H9 (cell line): ENCODE data around the gene GRIK4. TPM values are rescaled to one million over a fixed set of nuclear protein-coding genes. Genes with fewer than 3 reads are reported as not detected.

ENCODE experiments used
- DNase-seq: peaks from one replicate; pipeline ENCODE4 v3.0.0-alpha.2; 2017
- H2AFZ ChIP-seq: one replicate; pipeline ENCODE4 v1.6.1; 2013; ENCODE audit warnings: mild to moderate bottlenecking, low read length, control low read depth, moderate library complexity
- H2AK5ac ChIP-seq: 2 replicates; pipeline ENCODE4 v1.6.1; 2013; ENCODE audit warnings: low read length, control low read depth, mixed read lengths; ENCODE audit not compliant: insufficient read length
- H2BK120ac ChIP-seq: one replicate; pipeline ENCODE4 v1.6.1; 2013; ENCODE audit warnings: low read depth, mild to moderate bottlenecking, low read length, control low read depth, inconsistent platforms; ENCODE audit not compliant: poor library complexity, severe bottlenecking
- H2BK12ac ChIP-seq: 2 replicates; pipeline ENCODE4 v1.6.1; 2013; ENCODE audit warnings: low read length, control low read depth, mixed read lengths, low read depth; ENCODE audit not compliant: insufficient read length
- H2BK15ac ChIP-seq: 2 replicates; pipeline ENCODE4 v1.6.1; 2013; ENCODE audit warnings: low read depth, low read length, control low read depth
- H2BK20ac ChIP-seq: one replicate; pipeline ENCODE4 v1.6.1; 2013; ENCODE audit warnings: low read depth, mild to moderate bottlenecking, low read length, control low read depth, inconsistent platforms; ENCODE audit not compliant: poor library complexity, severe bottlenecking
- H2BK5ac ChIP-seq: 2 replicates; pipeline ENCODE4 v1.6.1; 2013; ENCODE audit warnings: low read length, control low read depth, mixed read lengths; ENCODE audit not compliant: insufficient read length
- H3K14ac ChIP-seq: 2 replicates; pipeline ENCODE4 v1.6.1; 2013; ENCODE audit warnings: low read length, control low read depth; ENCODE audit not compliant: insufficient read depth
- H3K18ac ChIP-seq: 2 replicates; pipeline ENCODE4 v1.6.1; 2013; ENCODE audit warnings: low read depth, mild to moderate bottlenecking, mixed read lengths, low read length, control low read depth; ENCODE audit not compliant: insufficient read length
- H3K23ac ChIP-seq: 2 replicates; pipeline ENCODE4 v1.6.1; 2013; ENCODE audit warnings: low read length, control low read depth, mixed read lengths, low read depth; ENCODE audit not compliant: insufficient read length
- H3K23me2 ChIP-seq: 2 replicates; pipeline ENCODE4 v1.6.1; 2013; ENCODE audit warnings: low read depth, mild to moderate bottlenecking, mixed read lengths, low read length, control low read depth; ENCODE audit not compliant: insufficient read length, poor library complexity, severe bottlenecking
- H3K27ac ChIP-seq: 2 replicates; pipeline ENCODE4 v1.5.1; 2013; ENCODE audit warnings: low read length, control low read depth, mixed read lengths, low read depth; ENCODE audit not compliant: insufficient read length
- H3K27me3 ChIP-seq: 2 replicates; pipeline ENCODE4 v1.6.1; 2013; ENCODE audit warnings: low read length, control low read depth, inconsistent platforms; ENCODE audit not compliant: insufficient read depth
- H3K4ac ChIP-seq: 2 replicates; pipeline ENCODE4 v1.6.1; 2013; ENCODE audit warnings: low read depth, mild to moderate bottlenecking, control low read depth, inconsistent platforms, low read length, moderate library complexity
- H3K4me1 ChIP-seq: 2 replicates; pipeline ENCODE4 v1.6.1; 2013; ENCODE audit warnings: low read length, control low read depth, inconsistent platforms; ENCODE audit not compliant: insufficient read depth
- H3K4me2 ChIP-seq: 2 replicates; pipeline ENCODE4 v1.6.1; 2013; ENCODE audit warnings: low read length, control low read depth, mixed read lengths; ENCODE audit not compliant: insufficient read length, insufficient read depth
- H3K56ac ChIP-seq: 2 replicates; pipeline ENCODE4 v1.6.1; 2013; ENCODE audit warnings: low read depth, mild to moderate bottlenecking, mixed read lengths, low read length, control low read depth; ENCODE audit not compliant: insufficient read length
- H3K79me1 ChIP-seq: 2 replicates; pipeline ENCODE4 v1.6.1; 2013; ENCODE audit warnings: low read depth, mild to moderate bottlenecking, moderate library complexity, low read length, control low read depth, inconsistent platforms; ENCODE audit not compliant: insufficient read depth, poor library complexity, severe bottlenecking
- H3K79me2 ChIP-seq: 2 replicates; pipeline ENCODE4 v1.6.1; 2013; ENCODE audit warnings: low read length, control low read depth, inconsistent platforms; ENCODE audit not compliant: insufficient read depth
- H3K9ac ChIP-seq: 2 replicates; pipeline ENCODE4 v1.6.1; 2013; ENCODE audit warnings: low read length, control low read depth, mixed read lengths; ENCODE audit not compliant: insufficient read length; ENCODE audit errors: extremely low read depth
- H3K9me3 ChIP-seq: one replicate; pipeline ENCODE4 v1.6.1; 2013; ENCODE audit warnings: low read depth, low read length, inconsistent platforms; ENCODE audit not compliant: control insufficient read depth
- H3T11ph ChIP-seq: one replicate; pipeline ENCODE4 v1.6.1; 2013; ENCODE audit warnings: mild to moderate bottlenecking, low read length, control low read depth, inconsistent platforms
- H4K20me1 ChIP-seq: one replicate; pipeline ENCODE4 v1.6.1; 2013; ENCODE audit not compliant: control insufficient read depth, insufficient read length, insufficient read depth
- H4K5ac ChIP-seq: 2 replicates; pipeline ENCODE4 v1.6.1; 2013; ENCODE audit warnings: low read depth, mild to moderate bottlenecking, mixed read lengths, low read length, control low read depth; ENCODE audit not compliant: insufficient read length
- H4K8ac ChIP-seq: replicated peaks from 2 replicates; pipeline ENCODE4 v1.6.1; 2013; ENCODE audit warnings: low read length, control low read depth, mixed read lengths, low read depth; ENCODE audit not compliant: insufficient read length
- H4K91ac ChIP-seq: 2 replicates; pipeline ENCODE4 v1.6.1; 2013; ENCODE audit warnings: low read depth, mild to moderate bottlenecking, moderate library complexity, mixed read lengths, low read length, control low read depth; ENCODE audit not compliant: insufficient read length
- H3K27ac Mint-ChIP-seq, 3 experiments: 2 replicates in 2 of 3; 3 replicates in 1 of 3; pipeline ENCODE4 v1.8.0; 2020 to 2021; ENCODE audit warnings: mixed read lengths in 3 of 3, mild to moderate bottlenecking in 1 of 3, moderate library complexity in 1 of 3
- H3K27me3 Mint-ChIP-seq: 2 replicates; pipeline ENCODE4 v1.8.0; 2021; ENCODE audit warnings: low read depth, mild to moderate bottlenecking, moderate library complexity, mixed read lengths
- H3K36me3 Mint-ChIP-seq, 3 experiments: 2 replicates in 2 of 3; 3 replicates in 1 of 3; pipeline ENCODE4 v1.8.0; 2020 to 2021; ENCODE audit warnings: low read depth in 3 of 3, mixed read lengths in 3 of 3; ENCODE audit not compliant: insufficient read depth in 1 of 3
- H3K4me1 Mint-ChIP-seq, 2 experiments: 2 replicates each; pipeline ENCODE4 v1.8.0; 2020; ENCODE audit warnings: mixed read lengths in 2 of 2
- H3K4me3 Mint-ChIP-seq, 2 experiments: 2 replicates in 1 of 2; 3 replicates in 1 of 2; pipeline ENCODE4 v1.8.0; 2020 to 2021; ENCODE audit warnings: mild to moderate bottlenecking in 2 of 2, mixed read lengths in 2 of 2, moderate library complexity in 1 of 2
- H3K9me3 Mint-ChIP-seq, 2 experiments: 2 replicates in 1 of 2; 3 replicates in 1 of 2; pipeline ENCODE4 v1.8.0; 2020; ENCODE audit warnings: mild to moderate bottlenecking in 2 of 2, mixed read lengths in 2 of 2, moderate library complexity in 1 of 2
- CTCF ChIP-seq: fragments of 200-600 bp; sonication (generic); conservative IDR thresholded peaks from 3 replicates; pipeline ENCODE4 v1.8.0; 2021; ENCODE audit warnings: antibody characterized with exemption, mild to moderate bottlenecking
- WGBS: extraction: QIAGEN DNeasy Blood & Tissue Kit; methylation state at CpG from one replicate; pipeline ENCODE4 v1.1.7; 2013; ENCODE audit warnings: missing lambda C conversion rate, low lambda C conversion rate, mixed read lengths; ENCODE audit not compliant: insufficient read length; ENCODE audit errors: extremely low coverage; 5-methylcytosine and 5-hydroxymethylcytosine counted together
- total RNA-seq: library from RNA; stranded (reverse); gene quantifications from 2 replicates; pipeline ENCODE4 v1.2.1, GENCODE V29; 2021

Gene GRIK4
- total RNA-seq, 1 experiment from 2014 or later = 2.3 TPM

- Histone ChIP-seq H3K18ac (no peak overlapping the region), H3K14ac (no peak overlapping the region), H2AK5ac (no peak overlapping the region), H3K4me2 (no peak overlapping the region), H3K79me1 (no peaks in the 10 kb centered on the region), H3K79me2 (no peaks in the 10 kb centered on the region), H2BK12ac (no peak overlapping the region), H3K27me3 (no peaks in the 10 kb centered on the region), H4K5ac (no peak overlapping the region), H2BK5ac (no peak overlapping the region), H3K23ac (no peak overlapping the region), H4K8ac (no peak overlapping the region), H3K9me3 (no peaks in the 10 kb centered on the region), H3K4ac (no peak overlapping the region), H3K27ac (no peak overlapping the region), H4K20me1 (no peaks in the 10 kb centered on the region), H2AFZ (no peak overlapping the region), H3K56ac (no peak overlapping the region), H2BK20ac (no peak overlapping the region), H2BK15ac (no peak overlapping the region), H4K91ac (no peak overlapping the region), H3K9ac (no peak overlapping the region), H3K23me2 (no peaks in the 10 kb centered on the region), H3T11ph (no peak overlapping the region), H3K4me1 (peaks cover 3% of the 10 kb centered on the region; the same call in 1 of the 2 replicates), H2BK120ac (no peak overlapping the region)
- no peak for DNase-seq
- Mint-ChIP-seq H3K27me3 (peaks cover 14% of the 10 kb centered on the region), H3K9me3 (peaks cover 0 to under 1% of the 10 kb centered on the region in 2 experiments; a peak in 2 of 5 replicates), H3K4me1 (peaks cover 32 to 35% of the 10 kb centered on the region in 2 experiments), H3K4me3 (no peak overlapping the region), H3K27ac (peak overlapping the region in 1 of 3 experiments; percentile 53; a peak in 2 of 7 replicates), H3K36me3 (peaks cover 0 to 6% (median 4%) of the 10 kb centered on the region in 3 experiments; a peak in 4 of 7 replicates)
- no CpG with 5 or more reads among the region's 11 CpGs for WGBS
- TF ChIP-seq CTCF = no peak
These were observed 77.8 kb downstream of the GRIK4 start for GRCh38 chr11:120589376-120589775.
